HG02852 (cell line): ENCODE measurements around the gene DGAT2.
"Not testable (repeated sequence)": the region's sequence is repeated elsewhere in the genome, so short reads cannot be mapped to it uniquely, and the experiment has no call there.

Experiments used
- ATAC-seq: cut with Tn5 transposase; IDR thresholded peaks from one replicate; pipeline ENCODE4 v1.9.1; 2021; ENCODE audit warnings: mild to moderate bottlenecking, moderate library complexity; ENCODE audit not compliant: unreplicated experiment

Gene DGAT2, protein sequence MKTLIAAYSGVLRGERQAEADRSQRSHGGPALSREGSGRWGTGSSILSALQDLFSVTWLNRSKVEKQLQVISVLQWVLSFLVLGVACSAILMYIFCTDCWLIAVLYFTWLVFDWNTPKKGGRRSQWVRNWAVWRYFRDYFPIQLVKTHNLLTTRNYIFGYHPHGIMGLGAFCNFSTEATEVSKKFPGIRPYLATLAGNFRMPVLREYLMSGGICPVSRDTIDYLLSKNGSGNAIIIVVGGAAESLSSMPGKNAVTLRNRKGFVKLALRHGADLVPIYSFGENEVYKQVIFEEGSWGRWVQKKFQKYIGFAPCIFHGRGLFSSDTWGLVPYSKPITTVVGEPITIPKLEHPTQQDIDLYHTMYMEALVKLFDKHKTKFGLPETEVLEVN

DNA sequence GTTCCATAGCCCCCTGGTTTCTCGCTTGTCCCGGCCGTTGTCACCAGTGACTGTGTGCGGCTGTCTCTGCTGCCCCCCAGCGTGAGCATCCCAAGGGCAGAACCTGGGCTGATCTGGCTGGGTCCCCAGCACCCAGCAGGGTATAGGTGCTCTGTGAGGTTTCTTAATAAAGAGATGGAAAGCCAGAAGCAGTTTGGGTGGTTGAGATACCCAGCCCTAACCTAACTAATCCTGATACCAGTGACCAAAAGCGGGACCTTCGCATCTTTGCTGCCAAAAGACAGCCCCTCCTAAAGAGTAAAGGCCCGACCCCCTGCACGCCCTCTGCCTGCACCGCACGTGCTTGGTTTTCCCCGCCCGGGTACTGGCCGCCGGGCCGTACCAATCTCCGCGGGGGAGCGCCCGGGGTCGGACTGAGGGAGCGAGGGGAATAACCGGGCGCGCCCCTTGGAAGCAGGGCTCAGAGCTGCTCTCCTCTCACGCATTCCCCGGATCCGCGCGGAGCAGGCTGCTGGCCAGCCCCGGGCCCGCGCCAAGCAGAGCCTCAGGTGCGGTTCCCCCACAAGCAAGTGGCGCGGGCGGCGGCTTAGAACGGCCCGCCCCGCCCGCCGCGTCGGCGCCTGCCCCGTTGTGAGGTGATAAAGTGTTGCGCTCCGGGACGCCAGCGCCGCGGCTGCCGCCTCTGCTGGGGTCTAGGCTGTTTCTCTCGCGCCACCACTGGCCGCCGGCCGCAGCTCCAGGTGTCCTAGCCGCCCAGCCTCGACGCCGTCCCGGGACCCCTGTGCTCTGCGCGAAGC lies at the start of gene DGAT2:
Gene DGAT2 (plus strand): TSS at position 667 of the 797 bp plus-strand sequence. CDS start 214 bp downstream, outside the sequence.
- peak; percentile 72 for ATAC-seq

DNA sequence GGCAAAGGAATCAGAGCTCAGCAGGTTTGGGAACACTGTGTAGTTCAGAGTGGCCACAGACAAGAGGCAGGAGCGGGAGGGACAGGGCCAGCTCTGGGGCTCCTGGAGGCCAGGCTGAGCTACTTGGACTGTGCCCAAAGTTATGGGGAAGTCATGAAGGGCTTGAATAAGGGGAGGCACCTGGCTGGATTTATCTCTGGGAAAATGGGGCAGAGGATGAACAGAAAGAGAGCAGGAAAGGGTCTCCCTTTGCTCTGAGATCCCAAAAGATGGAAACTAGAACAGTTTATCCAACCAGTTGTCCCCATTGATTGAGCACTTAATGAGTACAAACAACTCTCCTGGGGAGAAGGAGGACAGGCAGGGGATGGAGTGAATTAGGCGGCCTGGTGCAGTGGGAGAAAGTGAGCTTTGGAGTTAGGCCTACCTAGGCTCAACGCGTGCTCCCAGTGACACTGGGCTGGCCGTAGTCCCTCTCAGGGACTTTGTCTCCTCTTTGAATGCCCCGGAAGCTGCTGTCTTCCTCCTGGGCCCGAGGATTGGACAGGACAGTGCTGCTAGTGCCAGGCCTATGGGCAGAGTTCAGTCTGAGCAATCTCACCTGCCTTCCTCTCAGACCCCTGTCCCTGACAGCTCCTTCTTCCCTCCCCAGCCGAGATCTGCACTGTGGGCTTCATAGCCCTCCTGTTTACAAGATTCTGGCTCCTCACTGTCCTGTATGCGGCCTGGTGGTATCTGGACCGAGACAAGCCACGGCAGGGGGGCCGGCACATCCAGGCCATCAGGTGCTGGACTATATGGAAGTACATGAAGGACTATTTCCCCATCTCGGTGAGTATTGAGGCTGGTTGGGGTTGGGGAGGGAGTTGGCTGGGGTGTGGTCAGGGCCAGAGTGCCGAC lies 49.0 kb upstream of the DGAT2 start:
- peak; percentile 12 for ATAC-seq

DNA sequence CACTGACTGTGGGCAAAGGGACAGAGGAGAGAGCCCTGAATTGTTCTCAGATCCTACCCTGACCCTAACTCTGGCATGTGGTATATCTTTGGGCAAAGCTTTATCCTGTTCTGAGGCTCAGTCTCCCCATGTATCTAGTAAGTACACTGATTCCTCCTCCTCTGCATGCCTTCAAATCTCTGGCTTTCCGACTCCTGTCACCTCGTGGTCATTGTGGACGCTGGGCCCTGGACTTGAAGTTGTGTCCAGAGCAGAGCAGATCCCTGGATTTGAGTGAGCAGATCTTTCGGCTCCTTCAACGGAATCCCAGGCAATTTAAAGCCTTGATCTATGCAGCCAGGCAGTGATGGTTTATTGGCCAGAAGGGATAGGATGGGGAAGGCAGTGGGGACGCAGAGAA lies 47.9 kb upstream of the DGAT2 start:
- ATAC-seq: no peak

DNA sequence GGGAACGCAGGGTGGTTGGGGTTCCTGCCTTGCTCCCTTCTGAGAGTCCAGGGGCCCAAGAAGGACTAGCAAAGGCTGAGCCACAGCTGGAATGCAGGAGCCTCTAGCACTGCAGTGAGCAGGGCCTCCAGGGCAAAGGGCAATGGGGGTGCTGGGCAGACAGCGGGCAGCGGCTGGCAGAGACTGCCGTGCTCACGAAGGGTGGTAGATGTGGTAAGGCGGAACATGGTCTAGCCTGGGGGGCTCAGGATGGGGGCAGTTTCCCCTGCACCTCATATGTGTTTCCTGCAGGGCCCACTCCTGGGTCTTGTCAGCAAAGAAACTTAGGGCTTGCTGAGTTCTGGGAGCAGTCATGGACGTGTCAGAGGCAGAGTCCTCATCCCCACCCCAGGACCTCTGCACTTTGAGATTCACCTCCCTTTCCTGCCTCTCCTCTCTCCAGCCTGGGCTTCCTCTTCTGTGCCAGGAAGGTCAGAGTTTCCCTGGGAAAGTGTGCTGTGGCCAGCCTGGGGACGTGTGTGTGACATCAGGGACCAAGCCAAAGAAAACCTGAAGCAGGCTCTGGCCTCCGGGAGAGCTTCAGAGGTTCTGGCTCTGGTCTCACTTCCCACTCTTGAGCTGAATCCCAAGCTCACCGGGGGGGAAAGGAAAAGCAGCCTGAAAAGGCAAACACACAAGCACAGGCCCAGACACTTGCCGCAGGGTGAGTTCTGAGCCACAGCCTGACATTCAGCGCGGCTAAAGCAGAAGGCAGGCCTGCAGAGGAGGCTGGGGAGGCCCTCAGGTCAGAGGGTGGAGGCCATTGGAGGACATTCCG lies 46.5 kb upstream of the DGAT2 start:
- ATAC-seq: no peak

DNA sequence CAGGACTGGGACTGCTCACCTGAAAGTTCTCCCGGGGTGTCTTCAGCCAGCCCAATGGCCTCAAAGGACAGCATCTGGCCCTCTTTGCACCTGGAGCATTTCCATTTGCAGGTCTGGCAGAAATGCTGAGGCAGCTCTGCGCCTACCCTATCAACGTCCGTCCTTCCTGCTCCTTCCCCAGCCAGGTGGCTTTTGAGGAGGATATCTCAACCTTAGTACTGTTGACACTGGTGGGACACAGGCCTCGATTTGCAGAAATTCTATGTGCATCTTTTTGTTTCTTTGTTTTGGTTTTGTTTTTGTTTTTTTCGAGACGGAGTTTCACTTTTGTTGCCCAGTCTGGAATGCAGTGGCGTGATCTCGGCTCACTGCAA lies 45.9 kb upstream of the DGAT2 start:
- no peak for ATAC-seq

DNA sequence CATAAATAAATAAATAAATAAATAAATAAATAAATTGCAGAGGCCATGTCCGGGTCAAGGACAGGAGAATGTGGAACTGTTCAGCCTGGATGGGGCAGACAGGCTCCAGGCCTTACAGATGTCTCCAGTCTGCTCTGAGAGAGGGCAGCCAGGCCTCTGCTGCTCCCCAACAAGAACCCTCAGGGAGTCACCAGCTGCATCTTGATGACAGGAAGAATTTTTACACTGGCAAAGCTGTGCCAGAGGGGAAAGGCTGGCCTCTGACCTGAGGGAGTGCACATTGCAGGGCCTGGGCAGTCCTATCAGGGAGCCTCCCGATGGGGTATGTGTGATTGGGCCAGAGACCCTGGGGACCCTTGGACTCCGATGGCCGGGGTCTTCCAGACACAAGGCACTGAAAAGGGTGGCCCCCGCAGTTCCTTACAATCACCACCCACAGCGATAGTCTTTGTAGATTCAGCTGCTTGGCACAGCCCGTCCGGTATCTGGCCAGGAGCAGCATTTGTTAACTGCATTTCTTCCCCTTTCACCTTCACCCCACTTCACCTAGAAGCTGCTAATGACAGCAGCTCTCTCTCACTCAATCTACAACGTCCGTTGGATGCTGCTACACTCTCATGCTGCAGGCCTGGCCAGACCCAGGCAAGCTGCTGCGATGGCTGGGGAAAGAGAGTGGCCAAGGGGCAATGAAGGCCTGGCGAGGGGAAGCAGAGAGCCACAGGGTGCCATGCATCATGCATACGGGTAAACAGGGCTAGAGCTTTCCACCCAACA lies 42.8 kb upstream of the DGAT2 start:
- no peak for ATAC-seq

DNA sequence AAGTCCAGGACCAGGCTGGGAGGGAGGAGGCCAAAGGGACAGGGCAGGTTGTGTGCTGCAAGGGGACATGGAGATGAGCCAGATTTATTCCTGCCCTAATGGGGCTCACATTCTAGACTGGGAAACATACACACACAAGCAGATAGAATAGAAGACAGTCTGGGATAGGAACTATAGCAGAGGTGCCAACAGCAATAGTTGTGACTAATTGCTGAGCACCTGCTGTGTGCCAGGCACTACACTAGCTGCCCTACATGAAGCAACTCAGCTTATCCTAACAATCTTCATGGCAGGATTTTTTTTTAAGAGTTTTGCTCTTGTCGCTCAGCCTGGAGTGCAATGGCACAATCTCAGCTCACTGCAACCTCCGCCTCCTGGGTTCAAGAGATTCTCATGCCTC lies 39.6 kb upstream of the DGAT2 start:
- ATAC-seq: no peak

DNA sequence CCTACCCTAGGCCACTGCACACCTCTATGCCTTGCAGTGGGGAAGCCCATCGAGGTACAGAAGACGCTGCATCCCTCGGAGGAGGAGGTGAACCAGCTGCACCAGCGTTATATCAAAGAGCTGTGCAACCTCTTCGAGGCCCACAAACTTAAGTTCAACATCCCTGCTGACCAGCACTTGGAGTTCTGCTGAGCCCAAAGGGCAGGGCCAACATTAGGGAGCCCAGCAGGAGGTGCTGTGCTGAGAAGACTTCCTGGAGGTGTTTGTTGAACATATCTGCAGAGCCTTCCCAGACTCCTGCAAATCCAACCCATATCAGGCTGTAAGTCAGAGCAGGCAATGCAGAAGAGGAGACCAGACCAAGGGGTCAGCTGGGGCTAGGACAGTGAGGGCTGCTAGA lies 37.5 kb upstream of the DGAT2 start:
- ATAC-seq: no peak

DNA sequence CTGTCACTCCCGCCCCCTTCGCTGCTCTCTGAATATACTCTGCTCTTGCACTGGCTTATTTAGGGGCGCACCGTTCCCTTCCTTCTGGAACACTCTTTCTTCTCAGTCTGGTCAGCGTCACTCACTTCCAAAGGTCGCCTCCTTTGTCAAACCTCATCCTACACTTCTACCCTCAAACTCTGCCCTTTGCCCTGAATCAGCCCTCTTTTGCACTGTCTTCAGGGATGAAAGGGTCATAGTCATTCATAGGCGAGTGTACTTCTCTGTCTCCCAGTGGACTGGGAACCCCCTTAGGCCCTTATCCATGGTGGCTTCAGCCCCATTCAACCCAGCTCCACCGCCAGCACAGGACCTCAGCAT lies 35.5 kb upstream of the DGAT2 start:
- no peak for ATAC-seq

DNA sequence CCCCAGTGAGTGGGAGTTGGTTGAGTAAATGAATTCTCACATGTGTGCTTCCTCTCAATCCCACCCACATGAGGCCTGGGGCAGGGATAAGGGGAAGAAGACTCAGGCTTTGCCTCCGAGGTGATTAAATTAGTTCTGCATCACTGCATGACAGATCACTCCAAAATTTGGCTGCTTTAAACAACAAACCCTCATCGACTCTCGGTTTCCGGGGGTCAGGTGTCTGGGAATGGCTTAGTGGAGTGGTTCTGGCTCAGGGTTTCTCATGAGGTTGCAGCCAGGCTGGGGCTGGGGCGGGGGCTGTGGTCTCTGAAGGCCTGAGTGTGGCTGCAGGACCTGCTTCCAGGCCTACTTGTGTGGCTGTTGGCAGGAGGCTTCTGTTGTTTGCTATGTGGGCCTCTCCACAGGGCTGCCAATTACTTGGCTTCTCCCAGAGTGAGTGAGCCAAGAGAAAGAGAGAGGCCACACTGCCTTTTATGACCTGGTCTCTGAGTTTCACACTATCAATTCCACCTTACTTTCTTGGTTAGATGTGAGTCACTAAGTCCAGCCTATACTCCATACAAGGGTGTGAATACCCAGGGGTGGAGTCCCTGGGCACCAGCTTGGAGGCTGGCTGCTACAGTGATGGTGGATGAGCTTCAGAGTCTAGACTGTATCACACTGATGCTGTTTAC lies 35.0 kb upstream of the DGAT2 start:
- ATAC-seq: no peak

DNA sequence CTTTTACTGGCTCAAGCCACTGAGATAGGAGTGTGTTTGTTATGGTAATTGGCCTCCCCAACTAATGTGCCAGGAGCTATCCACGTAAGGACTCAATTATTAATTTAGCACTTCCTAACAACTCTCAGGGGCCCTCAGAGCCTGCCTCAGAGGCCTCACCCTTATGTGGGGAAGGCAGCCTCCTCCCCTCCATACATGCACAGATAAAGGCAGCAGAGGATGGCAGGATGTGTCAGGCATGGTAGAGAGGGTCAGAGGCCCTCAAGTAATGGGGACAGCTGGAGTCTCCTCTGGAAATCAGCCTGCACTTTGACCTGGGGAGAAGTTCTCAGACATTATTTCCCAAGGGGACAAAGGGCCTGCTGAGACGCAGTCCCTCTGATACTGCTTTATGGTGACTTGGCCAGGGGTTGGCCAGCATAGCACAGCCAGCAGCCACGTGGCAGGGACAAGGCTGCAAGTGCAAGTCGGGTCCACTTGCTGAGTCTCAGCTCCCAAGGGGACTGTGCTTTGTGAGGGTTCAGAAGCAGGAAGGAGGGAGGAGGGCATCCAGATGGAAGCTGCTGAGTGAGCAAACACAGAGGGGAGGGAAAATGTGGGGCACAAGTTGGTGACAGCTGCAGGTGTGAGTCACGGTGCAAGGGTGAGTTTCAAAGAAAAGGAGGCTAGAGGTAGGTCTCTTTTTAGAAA lies 33.9 kb upstream of the DGAT2 start:
- ATAC-seq: no peak

DNA sequence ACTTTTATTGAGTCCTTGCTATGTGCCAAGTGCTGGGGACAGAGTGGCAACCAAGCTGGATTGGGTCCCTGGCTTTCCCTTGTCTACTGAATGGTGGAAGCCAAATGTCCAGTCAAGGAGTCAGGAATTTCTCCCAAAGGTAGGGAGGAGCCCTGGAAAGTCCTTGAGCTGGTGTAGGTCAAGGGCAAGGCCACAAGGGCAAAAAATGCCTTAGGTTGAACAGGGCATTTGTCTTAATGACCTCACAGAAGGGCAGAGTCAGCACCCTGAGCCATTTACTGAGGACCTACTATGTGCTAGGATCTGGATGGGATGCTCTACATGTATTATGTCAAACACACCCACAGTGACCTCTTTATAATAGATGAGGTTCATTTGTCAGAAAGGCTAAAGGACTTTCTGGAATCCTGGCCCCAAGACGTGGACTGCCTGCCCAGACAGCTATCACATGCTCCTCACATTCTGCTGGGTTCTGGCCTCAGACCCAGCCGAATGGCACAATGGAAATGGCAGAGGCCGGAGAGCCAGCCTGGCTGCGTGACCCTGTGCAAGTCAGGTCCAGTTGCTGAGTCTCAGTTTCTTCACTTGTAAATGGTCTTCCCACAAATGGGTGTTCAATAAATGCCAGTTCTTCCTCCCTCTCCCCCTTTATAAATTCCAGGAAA lies 33.3 kb upstream of the DGAT2 start:
- ATAC-seq: no peak

DNA sequence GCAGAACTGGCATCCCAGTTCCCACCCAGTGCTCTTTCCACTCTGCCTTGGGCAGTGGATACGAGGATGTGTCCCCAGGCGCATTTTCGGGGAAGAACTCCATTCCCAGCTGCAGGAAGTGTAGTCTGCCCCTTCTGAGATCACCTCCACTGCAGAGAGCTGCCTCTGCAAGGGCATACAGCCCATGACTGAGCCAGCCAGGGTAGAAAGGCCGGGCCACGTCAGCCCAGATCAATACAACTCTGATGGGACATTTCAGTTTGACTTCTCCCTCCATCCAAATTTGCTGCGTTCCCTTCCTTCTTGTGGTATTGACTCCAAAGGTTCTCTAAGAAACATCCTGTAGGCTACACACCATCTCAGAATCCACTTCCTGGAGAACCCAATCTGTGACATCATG lies 31.3 kb upstream of the DGAT2 start:
- ATAC-seq: no peak

DNA sequence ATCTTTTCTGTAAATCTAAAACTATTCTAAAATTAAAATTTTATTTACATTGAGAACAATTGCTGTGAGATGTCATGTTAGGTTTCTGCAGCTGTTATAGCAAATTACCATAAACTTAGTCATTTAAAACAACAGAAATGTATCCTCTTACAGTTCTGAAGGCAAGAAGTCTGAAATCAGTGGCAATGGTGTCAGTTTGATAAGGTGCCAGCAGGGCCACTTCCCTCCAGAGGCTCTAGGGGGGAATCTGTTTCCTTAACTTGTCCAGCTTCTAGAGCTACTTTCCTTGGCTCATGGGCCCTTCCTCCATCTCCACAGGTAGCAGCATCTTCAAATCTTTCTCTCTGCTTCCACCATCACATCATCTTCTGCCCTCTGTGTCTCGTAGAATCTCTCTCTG lies 27.9 kb upstream of the DGAT2 start:
- ATAC-seq: no peak

DNA sequence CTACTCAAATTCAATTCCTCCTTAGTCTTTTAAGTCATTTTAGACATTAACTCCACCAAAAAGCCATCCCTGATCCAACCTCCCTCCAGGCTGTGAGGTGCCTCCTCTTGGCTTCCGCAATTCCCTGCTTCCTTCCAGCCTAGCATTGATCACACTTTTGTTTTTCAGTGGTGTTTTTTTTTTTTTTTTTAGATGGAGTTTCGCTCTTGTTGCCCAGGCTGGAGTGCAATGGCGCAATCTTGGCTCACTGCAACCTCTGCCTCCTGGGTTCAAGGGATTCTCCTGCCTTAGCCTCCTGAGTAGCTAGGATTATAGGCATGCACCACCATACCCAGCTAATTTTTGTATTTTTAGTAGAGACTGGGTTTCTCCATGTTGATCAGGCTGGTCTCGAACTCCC lies 25.4 kb upstream of the DGAT2 start:
- not testable (repeated sequence) for ATAC-seq

DNA sequence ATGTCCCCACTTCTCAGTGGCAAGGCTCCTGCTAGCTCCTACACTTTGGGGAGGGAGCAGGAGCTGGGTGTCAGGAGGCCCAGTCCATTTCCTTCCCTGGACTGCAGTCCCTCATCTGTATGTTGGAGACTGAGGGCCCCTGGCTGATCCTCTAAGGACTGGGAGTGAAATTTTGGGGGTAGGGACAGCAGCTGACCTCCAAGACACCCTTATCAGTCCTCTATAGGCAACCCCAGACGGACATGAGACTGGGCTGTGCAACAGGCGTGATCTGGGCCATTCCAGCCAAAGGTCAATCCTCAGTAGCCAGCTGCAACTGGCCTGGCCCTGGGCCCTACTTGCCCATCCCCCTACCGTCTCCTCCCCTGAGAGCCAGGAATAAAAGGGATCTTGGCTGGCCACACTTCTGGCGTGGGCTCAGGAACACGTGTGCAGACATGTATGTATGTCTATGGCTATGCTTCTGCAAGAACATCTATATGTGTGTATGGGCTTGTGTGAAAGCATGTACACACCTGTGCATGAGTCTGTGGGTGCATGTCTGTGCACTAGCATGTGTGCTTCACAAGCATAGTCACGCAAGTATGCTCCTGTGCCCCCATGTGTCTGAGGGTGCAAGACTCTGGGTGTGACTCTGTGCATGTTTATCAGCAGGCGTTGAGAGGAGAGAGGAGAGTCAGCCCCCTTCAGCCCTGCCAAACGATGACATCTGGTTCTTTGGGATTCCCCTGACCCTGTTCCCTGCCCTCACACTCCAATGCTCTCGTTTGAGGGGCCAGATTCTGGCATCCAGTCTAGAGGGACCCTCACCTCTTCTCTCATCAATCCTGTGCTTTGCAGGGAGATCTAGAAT lies 24.6 kb upstream of the DGAT2 start:
- ATAC-seq: no peak

DNA sequence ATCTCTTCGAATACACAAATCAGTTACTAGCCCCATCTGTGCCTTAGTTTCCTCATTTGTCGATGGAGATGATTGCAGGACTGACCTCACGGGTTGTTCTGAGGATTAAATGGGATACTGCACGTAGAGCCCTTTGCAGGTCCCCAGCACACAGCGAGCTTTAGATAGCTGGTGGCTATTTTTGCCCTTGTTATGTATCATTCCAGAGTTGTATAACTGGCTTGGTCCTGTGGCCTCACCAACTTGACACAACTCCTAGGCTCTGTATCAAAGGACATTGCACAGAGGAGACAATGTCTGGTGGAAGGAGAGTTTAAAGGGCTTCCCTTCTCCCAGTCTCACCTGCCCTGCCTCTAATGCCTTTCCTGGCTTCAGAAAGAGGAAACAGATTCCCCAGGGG lies 22.8 kb upstream of the DGAT2 start:
- no peak for ATAC-seq
